SK-N-SH (cell line): ENCODE data around the gene TAF11L10. TPM values are rescaled to one million over a fixed set of nuclear protein-coding genes. Genes with fewer than 3 reads are reported as not detected.
"Not testable (repeated sequence)": the region's sequence is repeated elsewhere in the genome, so short reads cannot be mapped to it uniquely, and the experiment has no call there.

Source experiments
- CTCF ChIA-PET: fragments of 300-600, 350-600 bp; formaldehyde crosslinking; extraction: SDS; loops from one replicate; lab custom pipeline; 2021; lab: Yijun Ruan, JAX
- POLR2A ChIA-PET: fragments of 350-600 bp; sonication (Branson Sonifier 250); formaldehyde crosslinking; extraction: SDS; loops from one replicate; lab custom pipeline; 2020; ENCODE audit warnings: antibody characterized with exemption, inconsistent platforms; lab: Yijun Ruan, JAX
- DNase-seq: peaks from one replicate; pipeline ENCODE4 v3.0.0; 2012
- H2AFZ ChIP-seq: fragments of 200-600 bp; sonication (generic); 2 replicates; pipeline ENCODE4 v1.8.1; 2016; ENCODE audit warnings: antibody characterized with exemption, mild to moderate bottlenecking, low read depth
- H3F3A ChIP-seq: fragments of 200-600 bp; sonication (generic); replicated peaks from 2 replicates; pipeline ENCODE3; 2016; ENCODE audit warnings: antibody characterized with exemption, mild to moderate bottlenecking; ENCODE audit not compliant: insufficient read depth
- H3K27ac ChIP-seq, 2 experiments: fragments of 200-500 bp in 1 of 2; fragments of 200-600 bp in 1 of 2; sonication (Bioruptor generic) in 1 of 2; sonication (generic), shearing (Covaris generic) in 1 of 2; 2 replicates each; pipeline versions ENCODE4 v1.5.1 to v1.6.1; 2014 to 2016; ENCODE audit warnings: low read depth in 2 of 2, inconsistent platforms in 1 of 2, low read length in 1 of 2, mild to moderate bottlenecking in 1 of 2, mixed read lengths in 1 of 2
- H3K27me3 ChIP-seq: fragments of 200-600 bp; sonication (generic), shearing (Covaris generic); 2 replicates; pipeline ENCODE4 v1.6.1; 2016; ENCODE audit warnings: mixed run types; ENCODE audit not compliant: insufficient read depth
- H3K36me3 ChIP-seq, 2 experiments: fragments of 200-500 bp in 1 of 2; fragments of 200-600 bp in 1 of 2; sonication (Bioruptor generic) in 1 of 2; sonication (generic) in 1 of 2; replicated peaks in 1 of 2; 2 replicates each; pipeline versions ENCODE3 to v1.5.1; 2014 to 2016; ENCODE audit warnings: low read length in 1 of 2, mild to moderate bottlenecking in 1 of 2; ENCODE audit not compliant: insufficient read depth in 2 of 2, control insufficient read depth in 1 of 2
- H3K4me1 ChIP-seq, 2 experiments: fragments of 200-500 bp in 1 of 2; fragments of 200-600 bp in 1 of 2; sonication (Bioruptor generic) in 1 of 2; sonication (generic), shearing (Covaris generic) in 1 of 2; 2 replicates each; pipeline versions ENCODE4 v1.5.1 to v1.6.1; 2014 to 2016; ENCODE audit warnings: low read depth in 1 of 2, low read length in 1 of 2, mixed run types in 1 of 2; ENCODE audit not compliant: insufficient read depth in 2 of 2, control insufficient read depth in 1 of 2
- H3K4me2 ChIP-seq: fragments of 200-600 bp; sonication (generic), shearing (Covaris generic); 2 replicates; pipeline ENCODE4 v1.6.1; 2017; ENCODE audit warnings: mixed run types
- H3K4me3 ChIP-seq, 2 experiments: fragments of 200-500 bp in 1 of 2; fragments of 200-600 bp in 1 of 2; sonication (Bioruptor generic) in 1 of 2; sonication (generic), shearing (Covaris generic) in 1 of 2; 2 replicates each; pipeline versions ENCODE4 v1.5.1 to v1.8.1; 2014 to 2016; ENCODE audit warnings: low read depth in 2 of 2, inconsistent platforms in 1 of 2, low read length in 1 of 2, mild to moderate bottlenecking in 1 of 2, mixed read lengths in 1 of 2, moderate library complexity in 1 of 2
- H3K79me2 ChIP-seq: fragments of 200-600 bp; sonication (generic); 2 replicates; pipeline ENCODE4 v1.8.1; 2017; ENCODE audit warnings: mild to moderate bottlenecking; ENCODE audit not compliant: insufficient read depth
- H3K9ac ChIP-seq: fragments of 200-600 bp; sonication (generic); 2 replicates; pipeline ENCODE4 v1.6.1; 2017; ENCODE audit warnings: mixed run types
- H3K9me2 ChIP-seq: fragments of 200-600 bp; sonication (generic); 2 replicates; pipeline ENCODE4 v1.6.1; 2017; ENCODE audit warnings: mixed run types
- H3K9me3 ChIP-seq: fragments of 200-600 bp; sonication (generic); 2 replicates; pipeline ENCODE4 v1.6.1; 2017; ENCODE audit warnings: mixed run types, mild to moderate bottlenecking, moderate library complexity
- H4K20me1 ChIP-seq: fragments of 200-600 bp; sonication (generic); 2 replicates; pipeline ENCODE4 v1.6.1; 2017; ENCODE audit warnings: mild to moderate bottlenecking, mixed run types; ENCODE audit not compliant: insufficient read depth
- ELF1 ChIP-seq: IDR thresholded peaks from 2 replicates; pipeline ENCODE4 v1.4.0; 2012
- EP300 ChIP-seq, 2 experiments: IDR thresholded peaks; 2 replicates each; pipeline versions ENCODE4 v1.4.0 to v1.6.1; 2012; ENCODE audit warnings: borderline replicate concordance in 1 of 2, low read depth in 1 of 2, low read length in 1 of 2
- FOXJ3 ChIP-seq: sonication (generic); formaldehyde crosslinking; IDR thresholded peaks from 2 replicates; pipeline ENCODE4 v1.5.1; 2020; ENCODE audit warnings: mild to moderate bottlenecking, missing genetic modification reagents
- FOXM1 ChIP-seq: IDR thresholded peaks from 2 replicates; pipeline ENCODE4 v1.4.0; 2012; ENCODE audit warnings: low read depth, mild to moderate bottlenecking
- GABPA ChIP-seq: IDR thresholded peaks from 2 replicates; pipeline ENCODE4 v1.4.0; 2012; ENCODE audit warnings: low read depth, mild to moderate bottlenecking
- JUND ChIP-seq: IDR thresholded peaks from 2 replicates; pipeline ENCODE4 v1.4.0; 2012
- MXI1 ChIP-seq: IDR thresholded peaks from 2 replicates; pipeline ENCODE4 v1.6.1; 2012; ENCODE audit warnings: mild to moderate bottlenecking, low read depth, low read length, improper control_type of control experiment
- NFIC ChIP-seq: IDR thresholded peaks from 2 replicates; pipeline ENCODE4 v1.4.0; 2012; ENCODE audit warnings: borderline replicate concordance
- RCOR1 ChIP-seq: fragments of 150-350 bp; IDR thresholded peaks from 2 replicates; pipeline ENCODE4 v1.6.1; 2017; ENCODE audit warnings: antibody characterized with exemption, low read length
- RFX5 ChIP-seq: IDR thresholded peaks from 2 replicates; pipeline ENCODE4 v1.6.1; 2012; ENCODE audit warnings: mild to moderate bottlenecking, improper control_type of control experiment, low read length
- SMC3 ChIP-seq: IDR thresholded peaks from 2 replicates; pipeline ENCODE4 v1.6.1; 2012; ENCODE audit warnings: low read depth, low read length, improper control_type of control experiment
- TCF12 ChIP-seq: IDR thresholded peaks from 2 replicates; pipeline ENCODE4 v1.4.0; 2012
- USF1 ChIP-seq: IDR thresholded peaks from 2 replicates; pipeline ENCODE4 v1.4.0; 2012; ENCODE audit warnings: low read depth, borderline replicate concordance
- YY1 ChIP-seq: IDR thresholded peaks from 2 replicates; pipeline ENCODE4 v1.4.0; 2012; ENCODE audit warnings: low read depth, mild to moderate bottlenecking
- ZBTB33 ChIP-seq: IDR thresholded peaks from 2 replicates; pipeline ENCODE4 v1.4.0; 2012; ENCODE audit warnings: low read depth, borderline replicate concordance
- WGBS: methylation state at CpG from one replicate; pipeline ENCODE4 v1.1.6; 2017; ENCODE audit warnings: low lambda C conversion rate; 5-methylcytosine and 5-hydroxymethylcytosine counted together
- polyA plus RNA-seq, 3 experiments: library from polyadenylated mRNA; depleted of rRNA; stranded (reverse); fragments of >200 nt; gene quantifications; 2 replicates each; pipeline ENCODE4 v1.2.3, GENCODE V29; 2012
- TF ChIP-seq, protein P1 (sequence below): fragments of 150-350 bp; IDR thresholded peaks from 2 replicates; pipeline ENCODE4 v1.6.1; 2017; ENCODE audit warnings: antibody characterized with exemption, low read length, low read depth, borderline replicate concordance
- TF ChIP-seq, protein P2 (sequence below): fragments of 200-600 bp; sonication (generic); IDR thresholded peaks from 2 replicates; pipeline ENCODE4 v1.6.1; 2017; ENCODE audit warnings: antibody characterized with exemption, mild to moderate bottlenecking, moderate library complexity
- TF ChIP-seq, protein P3 (sequence below): fragments of 150-350 bp; IDR thresholded peaks from 2 replicates; pipeline ENCODE4 v1.6.1; 2016; ENCODE audit warnings: mild to moderate bottlenecking, low read depth, low read length
- TF ChIP-seq, protein P4 (sequence below): IDR thresholded peaks from 2 replicates; pipeline ENCODE4 v1.4.0; 2012; ENCODE audit warnings: low read depth

TAF11L10 gene
- not detected in 2 replicates for polyA plus RNA-seq (2012; rRNA removed)
- polyA plus RNA-seq (2012; cell fraction: cytosol; rRNA removed) = not detected in 2 replicates
- polyA plus RNA-seq (2012; cell fraction: nucleus; rRNA removed) = not detected in 2 replicates

DNA sequence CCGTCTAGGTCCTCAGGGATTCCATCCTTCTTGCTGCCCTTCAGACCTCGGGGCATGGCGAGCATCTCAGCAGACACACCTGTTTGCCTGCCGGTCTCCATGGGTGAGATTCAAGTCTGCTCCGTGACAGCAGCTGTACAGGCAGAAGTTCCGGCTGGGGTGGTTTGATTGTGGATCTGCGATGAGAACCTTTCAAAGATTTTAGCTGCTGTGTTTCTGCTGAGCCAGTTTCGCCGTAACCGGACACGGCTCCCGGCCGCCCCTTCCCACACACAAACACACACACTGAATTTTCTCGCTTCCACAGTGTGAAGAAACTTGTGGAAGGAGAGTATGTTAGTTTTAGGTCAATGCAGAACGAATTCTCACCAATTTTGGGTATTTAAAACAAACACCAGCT lies at the start of gene TAF11L10:
TAF11L10 (minus strand) TSS at position 101 of the 400 bp plus-strand sequence.
- H3K27ac ChIP-seq, CTCF ChIA-PET, H3K9ac ChIP-seq, H3K4me3 ChIP-seq, H3K36me3 ChIP-seq, POLR2A ChIA-PET, H3F3A ChIP-seq, H3K4me2 ChIP-seq, H2AFZ ChIP-seq, DNase-seq, H3K4me1 ChIP-seq, H3K79me2 ChIP-seq, H3K27me3 ChIP-seq, H3K9me3 ChIP-seq, H3K9me2 ChIP-seq, H4K20me1 ChIP-seq: not testable (repeated sequence)
- WGBS = no CpG with 5 or more reads among the region's 15 CpGs

GRCh38 chr5:17634160-17634559 lies 36.5 kb upstream of the TAF11L10 start, which contains the start of gene TAF11L14:
Gene TAF11L14 (plus strand): TSS chr5:17634460.
- WGBS = 16% methylated on average over 5 of the region's 5 CpGs
- DNase-seq = no peak
- Histone ChIP-seq H3F3A (no peaks in the 10 kb centered on the region), H3K27ac (no peak within 1 kb of the TSS), H3K79me2 (no peaks in the 10 kb centered on the region), H3K9me2 (no peaks in the 10 kb centered on the region), H3K4me2 (no peak within 1 kb of the TSS), H4K20me1 (no peaks in the 10 kb centered on the region), H3K4me1 (no peaks in the 10 kb centered on the region), H3K9ac (no peak within 1 kb of the TSS), H3K36me3 (no peaks in the 10 kb centered on the region), H3K27me3 (no peaks in the 10 kb centered on the region), H2AFZ (no peak within 1 kb of the TSS), H3K9me3 (no peaks in the 10 kb centered on the region), H3K4me3 (no peak within 1 kb of the TSS)
- ChIA-PET CTCF (no interaction called here), POLR2A (no interaction called here)
- TF ChIP-seq TCF12 (no peak), NFIC (no peak), JUND (no peak), EP300 (IDR thresholded peaks at IDR 0.05; ENCODE audit: borderline replicate concordance in 1 of 2, low read depth in 1 of 2, low read length in 1 of 2) (no peak), RCOR1 (no peak), FOXJ3 (CRISPR knock-in tag) (no peak), YY1 (no peak), ELF1 (no peak), RFX5 (no peak), MXI1 (no peak), FOXM1 (no peak), USF1 (no peak), GABPA (no peak), SMC3 (no peak), ZBTB33 (no peak)
- TF ChIP-seq, protein P1, sequence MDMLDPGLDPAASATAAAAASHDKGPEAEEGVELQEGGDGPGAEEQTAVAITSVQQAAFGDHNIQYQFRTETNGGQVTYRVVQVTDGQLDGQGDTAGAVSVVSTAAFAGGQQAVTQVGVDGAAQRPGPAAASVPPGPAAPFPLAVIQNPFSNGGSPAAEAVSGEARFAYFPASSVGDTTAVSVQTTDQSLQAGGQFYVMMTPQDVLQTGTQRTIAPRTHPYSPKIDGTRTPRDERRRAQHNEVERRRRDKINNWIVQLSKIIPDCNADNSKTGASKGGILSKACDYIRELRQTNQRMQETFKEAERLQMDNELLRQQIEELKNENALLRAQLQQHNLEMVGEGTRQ = no peak
- TF ChIP-seq, protein P2, sequence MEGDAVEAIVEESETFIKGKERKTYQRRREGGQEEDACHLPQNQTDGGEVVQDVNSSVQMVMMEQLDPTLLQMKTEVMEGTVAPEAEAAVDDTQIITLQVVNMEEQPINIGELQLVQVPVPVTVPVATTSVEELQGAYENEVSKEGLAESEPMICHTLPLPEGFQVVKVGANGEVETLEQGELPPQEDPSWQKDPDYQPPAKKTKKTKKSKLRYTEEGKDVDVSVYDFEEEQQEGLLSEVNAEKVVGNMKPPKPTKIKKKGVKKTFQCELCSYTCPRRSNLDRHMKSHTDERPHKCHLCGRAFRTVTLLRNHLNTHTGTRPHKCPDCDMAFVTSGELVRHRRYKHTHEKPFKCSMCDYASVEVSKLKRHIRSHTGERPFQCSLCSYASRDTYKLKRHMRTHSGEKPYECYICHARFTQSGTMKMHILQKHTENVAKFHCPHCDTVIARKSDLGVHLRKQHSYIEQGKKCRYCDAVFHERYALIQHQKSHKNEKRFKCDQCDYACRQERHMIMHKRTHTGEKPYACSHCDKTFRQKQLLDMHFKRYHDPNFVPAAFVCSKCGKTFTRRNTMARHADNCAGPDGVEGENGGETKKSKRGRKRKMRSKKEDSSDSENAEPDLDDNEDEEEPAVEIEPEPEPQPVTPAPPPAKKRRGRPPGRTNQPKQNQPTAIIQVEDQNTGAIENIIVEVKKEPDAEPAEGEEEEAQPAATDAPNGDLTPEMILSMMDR = no peak
- TF ChIP-seq, protein P3, sequence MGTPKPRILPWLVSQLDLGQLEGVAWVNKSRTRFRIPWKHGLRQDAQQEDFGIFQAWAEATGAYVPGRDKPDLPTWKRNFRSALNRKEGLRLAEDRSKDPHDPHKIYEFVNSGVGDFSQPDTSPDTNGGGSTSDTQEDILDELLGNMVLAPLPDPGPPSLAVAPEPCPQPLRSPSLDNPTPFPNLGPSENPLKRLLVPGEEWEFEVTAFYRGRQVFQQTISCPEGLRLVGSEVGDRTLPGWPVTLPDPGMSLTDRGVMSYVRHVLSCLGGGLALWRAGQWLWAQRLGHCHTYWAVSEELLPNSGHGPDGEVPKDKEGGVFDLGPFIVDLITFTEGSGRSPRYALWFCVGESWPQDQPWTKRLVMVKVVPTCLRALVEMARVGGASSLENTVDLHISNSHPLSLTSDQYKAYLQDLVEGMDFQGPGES = no peak
- TF ChIP-seq, protein P4, sequence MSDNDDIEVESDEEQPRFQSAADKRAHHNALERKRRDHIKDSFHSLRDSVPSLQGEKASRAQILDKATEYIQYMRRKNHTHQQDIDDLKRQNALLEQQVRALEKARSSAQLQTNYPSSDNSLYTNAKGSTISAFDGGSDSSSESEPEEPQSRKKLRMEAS = no peak
